K562 (cell line): ENCODE measurements around the gene ANKRD33. TPM values are rescaled to one million over a fixed set of nuclear protein-coding genes. Genes with fewer than 3 reads are reported as not detected.

ENCODE experiments used
- BRD9 ChIP-seq: fragments of 450-650 bp; IDR thresholded peaks from 2 replicates; pipeline ENCODE4 v1.6.1; 2018; ENCODE audit warnings: low read depth; ENCODE audit not compliant: partially characterized antibody
- CBFB ChIP-seq: sonication (generic); formaldehyde crosslinking; IDR thresholded peaks from 2 replicates; pipeline ENCODE4 v1.4.0; 2020; ENCODE audit warnings: mild to moderate bottlenecking, missing genetic modification reagents
- CBX2 ChIP-seq: fragments of 200-600 bp; sonication (generic); IDR thresholded peaks from one replicate; pipeline ENCODE4 v1.6.1; 2012; ENCODE audit warnings: mild to moderate bottlenecking, low read length, inconsistent platforms; ENCODE audit not compliant: insufficient read depth, poor library complexity, severe bottlenecking
- CCNT2 ChIP-seq: IDR thresholded peaks from 2 replicates; pipeline ENCODE4 v1.6.1; 2011; ENCODE audit warnings: borderline replicate concordance, low read depth, mild to moderate bottlenecking, moderate library complexity, mixed read lengths, low read length; ENCODE audit not compliant: insufficient read length; ENCODE audit errors: extremely low read depth
- CEBPG ChIP-seq, 3 experiments: fragments of 200-800 bp in 1 of 3; sonication (Bioruptor generic) in 1 of 3; sonication (generic) in 1 of 3; formaldehyde crosslinking in 1 of 3; IDR thresholded peaks in 2 of 3; conservative IDR thresholded peaks in 1 of 3; 2 replicates each; pipeline versions ENCODE4 v1.6.1 to v1.8.0; 2016 to 2022; ENCODE audit warnings: missing compliant biosample characterization in 2 of 3, missing genetic modification characterization in 2 of 3, mild to moderate bottlenecking in 1 of 3, missing genetic modification reagents in 1 of 3
- DIDO1 ChIP-seq: fragments of 450-650 bp; IDR thresholded peaks from 2 replicates; pipeline ENCODE4 v1.6.1; 2016; ENCODE audit warnings: low read depth, missing biosample characterization, missing genetic modification characterization
- GABPA ChIP-seq: fragments of 200-800 bp; sonication (Bioruptor generic); conservative IDR thresholded peaks from 2 replicates; pipeline ENCODE4 v1.6.1; 2016; ENCODE audit warnings: low read depth, missing genetic modification characterization, missing compliant biosample characterization
- GTF2A2 ChIP-seq: IDR thresholded peaks from 2 replicates; pipeline ENCODE4 v1.6.1; 2016; ENCODE audit warnings: mild to moderate bottlenecking, missing genetic modification characterization, missing compliant biosample characterization
- HDAC1 ChIP-seq, 2 experiments: fragments of 450-650 bp; IDR thresholded peaks; 2 replicates each; pipeline ENCODE4 v1.6.1; 2016 to 2017; ENCODE audit warnings: inconsistent platforms in 1 of 2, mild to moderate bottlenecking in 1 of 2, moderate library complexity in 1 of 2
- HDAC2 ChIP-seq: fragments of 450-650 bp; IDR thresholded peaks from 2 replicates; pipeline ENCODE4 v1.6.1; 2016; ENCODE audit warnings: mild to moderate bottlenecking
- HEY1 ChIP-seq: fragments of 250-450 bp; sonication (Bioruptor Pico); IDR thresholded peaks from 2 replicates; pipeline ENCODE4 v1.5.0; 2020; ENCODE audit warnings: mild to moderate bottlenecking, moderate library complexity, borderline replicate concordance
- KLF16 ChIP-seq: IDR thresholded peaks from 2 replicates; pipeline ENCODE4 v1.6.1; 2016; ENCODE audit warnings: antibody characterized with exemption
- MYC ChIP-seq, 2 experiments: fragments of 250-450 bp in 1 of 2; sonication (Bioruptor Pico) in 1 of 2; IDR thresholded peaks; 2 replicates each; pipeline versions ENCODE4 v1.5.1 to v1.6.1; 2012 to 2021; ENCODE audit warnings: low read depth in 2 of 2, borderline replicate concordance in 1 of 2, improper control_type of control experiment in 1 of 2, low read length in 1 of 2, mild to moderate bottlenecking in 1 of 2, moderate library complexity in 1 of 2
- POLR2H ChIP-seq: IDR thresholded peaks from 2 replicates; pipeline ENCODE4 v1.6.1; 2016; ENCODE audit warnings: missing genetic modification characterization, low read depth, mild to moderate bottlenecking, control low read depth, missing compliant biosample characterization, moderate library complexity
- PTRF ChIP-seq: fragments of 450-650 bp; IDR thresholded peaks from 2 replicates; pipeline ENCODE4 v1.6.1; 2016; ENCODE audit warnings: mild to moderate bottlenecking, missing genetic modification characterization, missing compliant biosample characterization
- RHOXF2B ChIP-seq: fragments of 250-450 bp; sonication (Bioruptor Pico); conservative IDR thresholded peaks from 2 replicates; pipeline ENCODE4 v1.5.1; 2021
- SUPT5H ChIP-seq: fragments of 450-650 bp; IDR thresholded peaks from 2 replicates; pipeline ENCODE4 v1.6.1; 2016
- TEAD2 ChIP-seq: fragments of 450-650 bp; IDR thresholded peaks from 2 replicates; pipeline ENCODE4 v1.6.1; 2016; ENCODE audit warnings: missing genetic modification characterization, control low read depth, missing compliant biosample characterization
- polyA plus RNA-seq, 8 experiments: library from polyadenylated mRNA; depleted of rRNA in 4 of 8; stranded (reverse) in 5 of 8; unstranded in 3 of 8; fragments of >200 nt; fragmentation: Nextera tagmentation in 2 of 8; fragmentation: Illumina TruSeq in 1 of 8; extraction: Ambion mirVana in 2 of 8; extraction: Trizol in 1 of 8; gene quantifications; 2 replicates each; pipeline versions ENCODE4 v1.2.1 to v1.2.3, GENCODE V29; 2011 to 2014; ENCODE audit warnings: inconsistent platforms in 1 of 8, missing spikeins in 1 of 8
- total RNA-seq, 7 experiments: library from RNA; depleted of rRNA in 6 of 7; stranded (reverse); fragments of >200 nt in 6 of 7; fragmentation: Illumina TruSeq in 2 of 7; extraction: Trizol in 2 of 7; gene quantifications; 2 replicates each; pipeline versions ENCODE4 v1.2.1 to v1.2.3, GENCODE V29; 2011 to 2021; ENCODE audit warnings: low replicate concordance in 1 of 7
- TF ChIP-seq, protein P1 (sequence below): fragments of 250-450 bp; sonication (Bioruptor Pico); IDR thresholded peaks from 2 replicates; pipeline ENCODE4 v1.8.0; 2022; ENCODE audit warnings: inconsistent platforms, mild to moderate bottlenecking, moderate library complexity, borderline replicate concordance
- TF ChIP-seq, protein P2 (sequence below): fragments of 450-650 bp; IDR thresholded peaks from 2 replicates; pipeline ENCODE4 v1.6.1; 2016; ENCODE audit warnings: missing biosample characterization, missing genetic modification characterization
- TF ChIP-seq, protein P3 (sequence below), 2 experiments: IDR thresholded peaks; 2 replicates each; pipeline ENCODE4 v1.6.1; 2011; ENCODE audit warnings: borderline replicate concordance in 1 of 2, control low read depth in 1 of 2, low read depth in 1 of 2, low read length in 1 of 2, mild to moderate bottlenecking in 1 of 2, mixed read lengths in 1 of 2, moderate library complexity in 1 of 2; ENCODE audit not compliant: insufficient read depth in 1 of 2, insufficient read length in 1 of 2, poor library complexity in 1 of 2, severe bottlenecking in 1 of 2; ENCODE audit errors: extremely low read depth in 1 of 2
- TF ChIP-seq, protein P4 (sequence below), 2 experiments: fragments of 250-450 bp in 1 of 2; fragments of 450-650 bp in 1 of 2; sonication (Bioruptor Pico) in 1 of 2; IDR thresholded peaks; 2 replicates each; pipeline versions ENCODE4 v1.6.1 to v1.8.0; 2016 to 2021; ENCODE audit warnings: mild to moderate bottlenecking in 2 of 2, moderate library complexity in 2 of 2, missing compliant biosample characterization in 1 of 2, missing genetic modification characterization in 1 of 2

The ANKRD33 gene
- total and polyA plus RNA-seq, 9 of the 15 experiments (the other 6 are each of a cell fraction or from before 2014, with no cell fraction given), result 0.04 to 0.11 (median 0.07) TPM; not detected in 4

DNA sequence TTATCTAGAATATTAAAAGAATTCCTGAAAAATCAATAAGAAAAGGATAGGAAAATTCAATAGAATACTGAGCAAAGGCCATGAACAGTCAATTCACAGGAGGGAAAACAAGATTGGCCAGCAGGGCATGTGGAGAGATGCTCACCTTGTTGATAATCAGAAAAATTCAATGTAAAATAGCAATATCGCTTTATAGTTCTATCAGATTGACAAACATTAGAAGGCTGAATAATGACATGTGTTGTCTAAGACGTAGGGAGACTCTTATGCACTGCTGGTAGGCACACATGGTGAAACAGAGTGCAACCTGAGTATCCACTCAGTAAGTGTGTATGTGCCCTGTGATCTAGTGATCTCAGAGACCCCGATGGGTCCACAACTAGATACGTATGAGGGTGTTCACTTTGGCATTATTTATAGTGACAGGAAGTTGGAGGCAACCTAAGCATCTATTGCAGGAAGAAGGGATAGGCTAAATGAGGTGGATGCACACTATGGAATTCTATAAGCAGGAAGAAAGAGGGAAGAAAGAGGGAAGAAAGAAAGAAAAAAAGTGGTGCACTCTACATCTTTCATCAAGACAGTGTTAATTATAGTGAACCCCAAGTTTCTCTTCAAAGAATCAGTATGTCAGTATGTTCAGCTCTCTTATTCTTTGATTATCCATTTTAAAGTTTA, 3.8 kb upstream of the ANKRD33 start (continued):
- TF ChIP-seq, protein P1, sequence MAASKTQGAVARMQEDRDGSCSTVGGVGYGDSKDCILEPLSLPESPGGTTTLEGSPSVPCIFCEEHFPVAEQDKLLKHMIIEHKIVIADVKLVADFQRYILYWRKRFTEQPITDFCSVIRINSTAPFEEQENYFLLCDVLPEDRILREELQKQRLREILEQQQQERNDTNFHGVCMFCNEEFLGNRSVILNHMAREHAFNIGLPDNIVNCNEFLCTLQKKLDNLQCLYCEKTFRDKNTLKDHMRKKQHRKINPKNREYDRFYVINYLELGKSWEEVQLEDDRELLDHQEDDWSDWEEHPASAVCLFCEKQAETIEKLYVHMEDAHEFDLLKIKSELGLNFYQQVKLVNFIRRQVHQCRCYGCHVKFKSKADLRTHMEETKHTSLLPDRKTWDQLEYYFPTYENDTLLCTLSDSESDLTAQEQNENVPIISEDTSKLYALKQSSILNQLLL (CRISPR knock-in tag), result no peak
- no peak for TF ChIP-seq BRD9
- TF ChIP-seq, protein P2, sequence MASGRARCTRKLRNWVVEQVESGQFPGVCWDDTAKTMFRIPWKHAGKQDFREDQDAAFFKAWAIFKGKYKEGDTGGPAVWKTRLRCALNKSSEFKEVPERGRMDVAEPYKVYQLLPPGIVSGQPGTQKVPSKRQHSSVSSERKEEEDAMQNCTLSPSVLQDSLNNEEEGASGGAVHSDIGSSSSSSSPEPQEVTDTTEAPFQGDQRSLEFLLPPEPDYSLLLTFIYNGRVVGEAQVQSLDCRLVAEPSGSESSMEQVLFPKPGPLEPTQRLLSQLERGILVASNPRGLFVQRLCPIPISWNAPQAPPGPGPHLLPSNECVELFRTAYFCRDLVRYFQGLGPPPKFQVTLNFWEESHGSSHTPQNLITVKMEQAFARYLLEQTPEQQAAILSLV, result 0 out of 2 replicates have a peak, but pooled peaks have one; percentile 60
- 0 out of 2 replicates have a peak, but pooled peaks have one; percentile 7 for TF ChIP-seq DIDO1 (tag)
- TF ChIP-seq GABPA (tag), result no peak; the same call in 1 of the 2 replicates
- TF ChIP-seq RHOXF2B, result no peak
- TF ChIP-seq POLR2H (tag), result peak; percentile 58
- TF ChIP-seq GTF2A2 (tag), result peak; percentile 28; the same call in 1 of the 2 replicates
- no peak for TF ChIP-seq CBFB (CRISPR knock-in tag)
- no peak for TF ChIP-seq HEY1 (CRISPR knock-in tag)
- no peak for TF ChIP-seq CEBPG (CRISPR knock-in tag; IDR thresholded peaks at IDR 0.05)
- peak in 1 of 2 experiments; percentile 60; a peak in 2 of 4 replicates for TF ChIP-seq CEBPG (tag; conservative IDR thresholded peaks at IDR 0.05 in 1 of 2, IDR thresholded peaks at IDR 0.05 in 1 of 2)
- TF ChIP-seq MYC (IDR thresholded peaks at IDR 0.05; ENCODE audit: low read depth, low read length), result no peak
- peak; percentile 33; the same call in 1 of the 2 replicates for TF ChIP-seq MYC (CRISPR knock-in tag; IDR thresholded peaks at IDR 0.05; ENCODE audit: borderline replicate concordance, low read depth)
- no peak for TF ChIP-seq TEAD2 (tag)
- TF ChIP-seq PTRF, result peak; percentile 72
- TF ChIP-seq, protein P3, sequence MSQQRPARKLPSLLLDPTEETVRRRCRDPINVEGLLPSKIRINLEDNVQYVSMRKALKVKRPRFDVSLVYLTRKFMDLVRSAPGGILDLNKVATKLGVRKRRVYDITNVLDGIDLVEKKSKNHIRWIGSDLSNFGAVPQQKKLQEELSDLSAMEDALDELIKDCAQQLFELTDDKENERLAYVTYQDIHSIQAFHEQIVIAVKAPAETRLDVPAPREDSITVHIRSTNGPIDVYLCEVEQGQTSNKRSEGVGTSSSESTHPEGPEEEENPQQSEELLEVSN (IDR thresholded peaks at IDR 0.05; ENCODE audit: borderline replicate concordance in 1 of 2, extremely low read depth in 1 of 2, insufficient read depth in 1 of 2, insufficient read length in 1 of 2, low read depth in 1 of 2, low read length in 1 of 2, poor library complexity in 1 of 2, severe bottlenecking in 1 of 2), result peak in 1 of 2 experiments; percentile 28
- no peak for TF ChIP-seq SUPT5H
- TF ChIP-seq CBX2, result no peak
- 0 out of 4 replicates have a peak, but pooled peaks of 1 of the 2 experiments have one; percentile 11 for TF ChIP-seq HDAC1 (IDR thresholded peaks at IDR 0.05)
- TF ChIP-seq CCNT2, result peak; percentile 66
- TF ChIP-seq, protein P4, sequence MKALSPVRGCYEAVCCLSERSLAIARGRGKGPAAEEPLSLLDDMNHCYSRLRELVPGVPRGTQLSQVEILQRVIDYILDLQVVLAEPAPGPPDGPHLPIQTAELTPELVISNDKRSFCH (CRISPR knock-in tag; IDR thresholded peaks at IDR 0.05), result no peak
- TF ChIP-seq, protein P4 (tag; IDR thresholded peaks at IDR 0.05), result peak; percentile 21; the same call in 1 of the 2 replicates
- no peak for TF ChIP-seq HDAC2
- no peak for TF ChIP-seq KLF16
